GM23338 (cell line): ENCODE data around the gene GDI2. TPM values are rescaled to one million over a fixed set of nuclear protein-coding genes. Genes with fewer than 3 reads are reported as not detected.
"Not testable (repeated sequence)": the region's sequence is repeated elsewhere in the genome, so short reads cannot be mapped to it uniquely, and the experiment has no call there.

Experiments
- ATAC-seq: fragments of 200-7000 bp; cut with Tn5 transposase; 3 replicates; pipeline ENCODE4 v1.9.1; 2020
- DNase-seq: peaks from one replicate; pipeline ENCODE4 v3.0.0-alpha.2; 2015; ENCODE audit warnings: low spot score
- H2AFZ ChIP-seq: fragments of 200-600 bp; sonication (generic); 2 replicates; pipeline ENCODE4 v1.8.0; 2016; ENCODE audit warnings: antibody characterized with exemption, mild to moderate bottlenecking, moderate library complexity
- H3F3A ChIP-seq: fragments of 200-600 bp; sonication (generic); replicated peaks from 2 replicates; pipeline ENCODE4 v1.8.0; 2017; ENCODE audit warnings: antibody characterized with exemption, mixed run types, low read depth
- H3K27ac ChIP-seq: fragments of 200-600 bp; sonication (generic); 2 replicates; pipeline ENCODE4 v1.6.1; 2016; ENCODE audit warnings: low read depth
- H3K27me3 ChIP-seq: fragments of 200-600 bp; sonication (generic); 2 replicates; pipeline ENCODE4 v1.8.0; 2016; ENCODE audit warnings: mild to moderate bottlenecking, mixed run types, moderate library complexity; ENCODE audit not compliant: insufficient read depth
- H3K36me3 ChIP-seq: fragments of 200-600 bp; sonication (generic); 2 replicates; pipeline ENCODE4 v1.8.0; 2016; ENCODE audit warnings: mild to moderate bottlenecking; ENCODE audit not compliant: insufficient read depth
- H3K4me1 ChIP-seq: fragments of 200-600 bp; sonication (generic); 2 replicates; pipeline ENCODE4 v1.8.0; 2016; ENCODE audit warnings: mild to moderate bottlenecking, moderate library complexity; ENCODE audit not compliant: insufficient read depth
- H3K4me2 ChIP-seq: fragments of 200-600 bp; sonication (generic); 2 replicates; pipeline ENCODE4 v1.7.1; 2017; ENCODE audit warnings: mixed run types
- H3K4me3 ChIP-seq: fragments of 200-600 bp; sonication (generic); 2 replicates; pipeline ENCODE4 v1.6.1; 2016; ENCODE audit warnings: mixed run types
- H3K79me2 ChIP-seq: fragments of 200-600 bp; sonication (generic); replicated peaks from 2 replicates; pipeline ENCODE4 v1.8.0; 2017; ENCODE audit warnings: mild to moderate bottlenecking; ENCODE audit not compliant: insufficient read depth
- H3K9me2 ChIP-seq: fragments of 200-600 bp; sonication (generic); 2 replicates; pipeline ENCODE4 v1.8.0; 2017; ENCODE audit not compliant: insufficient read depth
- H4K20me1 ChIP-seq: fragments of 200-600 bp; sonication (generic); replicated peaks from 2 replicates; pipeline ENCODE4 v1.8.0; 2017; ENCODE audit warnings: mild to moderate bottlenecking; ENCODE audit not compliant: insufficient read depth
- H3K27ac Mint-ChIP-seq: 2 replicates; pipeline ENCODE4 v1.8.0; 2020; ENCODE audit warnings: inconsistent platforms, mild to moderate bottlenecking, moderate library complexity, mixed read lengths
- H3K27me3 Mint-ChIP-seq: 3 replicates; pipeline ENCODE4 v1.8.0; 2022; ENCODE audit warnings: low read depth, mild to moderate bottlenecking, moderate library complexity, mixed read lengths, inconsistent platforms; ENCODE audit not compliant: insufficient read depth, poor library complexity
- H3K36me3 Mint-ChIP-seq: 3 replicates; pipeline ENCODE4 v1.8.0; 2021; ENCODE audit warnings: low read depth, mild to moderate bottlenecking, inconsistent platforms, moderate library complexity, mixed read lengths
- H3K4me1 Mint-ChIP-seq: 3 replicates; pipeline ENCODE4 v1.8.0; 2020; ENCODE audit warnings: mild to moderate bottlenecking, inconsistent platforms, mixed read lengths
- H3K4me3 Mint-ChIP-seq: 3 replicates; pipeline ENCODE4 v1.8.0; 2021; ENCODE audit warnings: moderate library complexity, mild to moderate bottlenecking, inconsistent platforms, mixed read lengths
- H3K9me3 Mint-ChIP-seq: 3 replicates; pipeline ENCODE4 v1.8.0; 2020; ENCODE audit warnings: moderate library complexity, mild to moderate bottlenecking, inconsistent platforms, mixed read lengths
- EZH2phosphoT487 ChIP-seq: fragments of 200-600 bp; sonication (generic); IDR thresholded peaks from one replicate; pipeline ENCODE4 v1.8.1; 2018; ENCODE audit warnings: antibody characterized with exemption; ENCODE audit not compliant: unreplicated experiment
- JUNB ChIP-seq: IDR thresholded peaks from one replicate; pipeline ENCODE4 v1.6.1; 2016; ENCODE audit warnings: antibody characterized with exemption; ENCODE audit not compliant: unreplicated experiment
- POLR2AphosphoS5 ChIP-seq: IDR thresholded peaks from 2 replicates; pipeline ENCODE4 v1.6.1; 2016; ENCODE audit warnings: antibody characterized with exemption, low read depth
- ZNF331 ChIP-seq: fragments of 250-450 bp; sonication (Bioruptor Pico); IDR thresholded peaks from 2 replicates; pipeline ENCODE4 v1.5.0; 2020; ENCODE audit warnings: low read depth, mild to moderate bottlenecking, moderate library complexity
- polyA plus RNA-seq: library from polyadenylated mRNA; unstranded; fragments of >200 nt; fragmentation: Nextera tagmentation; extraction: Ambion mirVana; gene quantifications from 2 replicates; pipeline ENCODE4 v1.2.1, GENCODE V29; 2016
- total RNA-seq: library from RNA; depleted of rRNA; stranded (reverse); fragments of >200 nt; shearing (Covaris generic); gene quantifications from 2 replicates; pipeline ENCODE4 v1.2.3, GENCODE V29; 2014
- TF ChIP-seq, protein P1 (sequence below): fragments of 250-450 bp; sonication (Bioruptor Pico); IDR thresholded peaks from 2 replicates; pipeline ENCODE4 v1.5.0; 2020; ENCODE audit warnings: mild to moderate bottlenecking, moderate library complexity

GDI2 gene
- total and polyA plus RNA-seq, 2 experiments from 2014 or later = 269 to 505 TPM

DNA sequence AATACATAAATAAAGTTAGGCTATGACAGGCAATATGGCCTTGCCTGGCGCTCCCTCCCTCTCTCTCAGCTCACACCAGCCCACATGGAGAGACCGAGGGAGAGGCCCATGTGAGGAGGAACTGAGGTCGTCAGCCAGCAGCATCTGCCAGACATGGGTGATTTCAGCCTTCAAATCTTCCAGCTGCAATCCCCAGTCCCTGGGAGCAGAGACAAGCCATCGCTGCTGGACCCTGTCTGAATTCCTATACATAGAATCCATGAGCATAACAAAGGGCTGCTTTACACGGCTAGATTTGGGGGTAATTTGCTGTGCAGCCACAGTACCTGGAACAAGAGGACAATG lies 40.9 kb upstream of the GDI2 start:
- H3K27ac ChIP-seq = no peak overlapping the region
- H3K4me2 ChIP-seq = no peak overlapping the region
- no peaks in the 10 kb centered on the region for H3K4me1 ChIP-seq
- no peak for TF ChIP-seq POLR2AphosphoS5
- TF ChIP-seq, protein P1, sequence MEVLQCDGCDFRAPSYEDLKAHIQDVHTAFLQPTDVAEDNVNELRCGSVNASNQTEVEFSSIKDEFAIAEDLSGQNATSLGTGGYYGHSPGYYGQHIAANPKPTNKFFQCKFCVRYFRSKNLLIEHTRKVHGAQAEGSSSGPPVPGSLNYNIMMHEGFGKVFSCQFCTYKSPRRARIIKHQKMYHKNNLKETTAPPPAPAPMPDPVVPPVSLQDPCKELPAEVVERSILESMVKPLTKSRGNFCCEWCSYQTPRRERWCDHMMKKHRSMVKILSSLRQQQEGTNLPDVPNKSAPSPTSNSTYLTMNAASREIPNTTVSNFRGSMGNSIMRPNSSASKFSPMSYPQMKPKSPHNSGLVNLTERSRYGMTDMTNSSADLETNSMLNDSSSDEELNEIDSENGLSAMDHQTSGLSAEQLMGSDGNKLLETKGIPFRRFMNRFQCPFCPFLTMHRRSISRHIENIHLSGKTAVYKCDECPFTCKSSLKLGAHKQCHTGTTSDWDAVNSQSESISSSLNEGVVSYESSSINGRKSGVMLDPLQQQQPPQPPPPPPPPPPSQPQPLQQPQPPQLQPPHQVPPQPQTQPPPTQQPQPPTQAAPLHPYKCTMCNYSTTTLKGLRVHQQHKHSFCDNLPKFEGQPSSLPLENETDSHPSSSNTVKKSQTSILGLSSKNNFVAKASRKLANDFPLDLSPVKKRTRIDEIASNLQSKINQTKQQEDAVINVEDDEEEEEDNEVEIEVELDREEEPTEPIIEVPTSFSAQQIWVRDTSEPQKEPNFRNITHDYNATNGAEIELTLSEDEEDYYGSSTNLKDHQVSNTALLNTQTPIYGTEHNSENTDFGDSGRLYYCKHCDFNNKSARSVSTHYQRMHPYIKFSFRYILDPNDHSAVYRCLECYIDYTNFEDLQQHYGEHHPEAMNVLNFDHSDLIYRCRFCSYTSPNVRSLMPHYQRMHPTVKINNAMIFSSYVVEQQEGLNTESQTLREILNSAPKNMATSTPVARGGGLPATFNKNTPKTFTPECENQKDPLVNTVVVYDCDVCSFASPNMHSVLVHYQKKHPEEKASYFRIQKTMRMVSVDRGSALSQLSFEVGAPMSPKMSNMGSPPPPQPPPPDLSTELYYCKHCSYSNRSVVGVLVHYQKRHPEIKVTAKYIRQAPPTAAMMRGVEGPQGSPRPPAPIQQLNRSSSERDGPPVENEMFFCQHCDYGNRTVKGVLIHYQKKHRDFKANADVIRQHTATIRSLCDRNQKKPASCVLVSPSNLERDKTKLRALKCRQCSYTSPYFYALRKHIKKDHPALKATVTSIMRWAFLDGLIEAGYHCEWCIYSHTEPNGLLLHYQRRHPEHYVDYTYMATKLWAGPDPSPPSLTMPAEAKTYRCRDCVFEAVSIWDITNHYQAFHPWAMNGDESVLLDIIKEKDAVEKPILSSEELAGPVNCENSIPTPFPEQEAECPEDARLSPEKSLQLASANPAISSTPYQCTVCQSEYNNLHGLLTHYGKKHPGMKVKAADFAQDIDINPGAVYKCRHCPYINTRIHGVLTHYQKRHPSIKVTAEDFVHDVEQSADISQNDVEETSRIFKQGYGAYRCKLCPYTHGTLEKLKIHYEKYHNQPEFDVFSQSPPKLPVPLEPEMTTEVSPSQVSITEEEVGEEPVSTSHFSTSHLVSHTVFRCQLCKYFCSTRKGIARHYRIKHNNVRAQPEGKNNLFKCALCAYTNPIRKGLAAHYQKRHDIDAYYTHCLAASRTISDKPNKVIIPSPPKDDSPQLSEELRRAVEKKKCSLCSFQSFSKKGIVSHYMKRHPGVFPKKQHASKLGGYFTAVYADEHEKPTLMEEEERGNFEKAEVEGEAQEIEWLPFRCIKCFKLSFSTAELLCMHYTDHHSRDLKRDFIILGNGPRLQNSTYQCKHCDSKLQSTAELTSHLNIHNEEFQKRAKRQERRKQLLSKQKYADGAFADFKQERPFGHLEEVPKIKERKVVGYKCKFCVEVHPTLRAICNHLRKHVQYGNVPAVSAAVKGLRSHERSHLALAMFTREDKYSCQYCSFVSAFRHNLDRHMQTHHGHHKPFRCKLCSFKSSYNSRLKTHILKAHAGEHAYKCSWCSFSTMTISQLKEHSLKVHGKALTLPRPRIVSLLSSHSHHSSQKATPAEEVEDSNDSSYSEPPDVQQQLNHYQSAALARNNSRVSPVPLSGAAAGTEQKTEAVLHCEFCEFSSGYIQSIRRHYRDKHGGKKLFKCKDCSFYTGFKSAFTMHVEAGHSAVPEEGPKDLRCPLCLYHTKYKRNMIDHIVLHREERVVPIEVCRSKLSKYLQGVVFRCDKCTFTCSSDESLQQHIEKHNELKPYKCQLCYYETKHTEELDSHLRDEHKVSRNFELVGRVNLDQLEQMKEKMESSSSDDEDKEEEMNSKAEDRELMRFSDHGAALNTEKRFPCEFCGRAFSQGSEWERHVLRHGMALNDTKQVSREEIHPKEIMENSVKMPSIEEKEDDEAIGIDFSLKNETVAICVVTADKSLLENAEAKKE (CRISPR knock-in tag) = no peak
- TF ChIP-seq EZH2phosphoT487 = no peak
- no peak for TF ChIP-seq ZNF331 (CRISPR knock-in tag)
- no peak for TF ChIP-seq JUNB
- DNase-seq = no peak
- H3K27me3 ChIP-seq = no peaks in the 10 kb centered on the region
- H3K36me3 ChIP-seq = no peaks in the 10 kb centered on the region
- no peaks in the 10 kb centered on the region for H4K20me1 ChIP-seq
- Mint-ChIP-seq H3K27me3 (peaks cover 9% of the 10 kb centered on the region), H3K4me1 (peaks cover 4% of the 10 kb centered on the region; the same call in 2 of the 3 replicates), H3K36me3 (no peaks in the 10 kb centered on the region; the same call in 2 of the 3 replicates), H3K9me3 (peaks cover 3% of the 10 kb centered on the region; the same call in 2 of the 3 replicates), H3K4me3 (no peak overlapping the region), H3K27ac (no peak overlapping the region)
- no peaks in the 10 kb centered on the region for H3K9me2 ChIP-seq
- H2AFZ ChIP-seq = no peak overlapping the region
- H3F3A ChIP-seq = no peaks in the 10 kb centered on the region
- no peak overlapping the region for H3K4me3 ChIP-seq
- H3K79me2 ChIP-seq = no peaks in the 10 kb centered on the region
- no peak for ATAC-seq

DNA sequence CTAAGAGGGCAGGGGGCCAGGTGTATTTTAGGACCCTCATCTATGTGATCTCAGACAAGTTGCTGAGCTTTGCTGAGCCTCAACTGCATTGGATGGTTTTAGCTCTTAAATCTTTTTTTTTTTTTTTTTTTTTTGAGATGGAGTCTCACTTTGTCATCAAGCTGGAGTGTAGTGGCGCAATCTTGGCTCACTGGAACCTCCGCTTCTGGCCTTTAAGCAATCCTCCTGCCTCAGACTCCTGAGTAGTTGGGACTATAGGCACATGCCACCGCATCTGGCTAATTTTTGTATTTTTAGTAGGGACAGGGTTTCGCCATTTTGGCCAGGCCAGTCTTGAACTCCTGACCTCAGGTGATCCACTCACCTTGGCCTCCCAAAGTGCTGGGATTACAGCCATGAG lies 33.4 kb upstream of the GDI2 start:
- not testable (repeated sequence) for H3K27ac Mint-ChIP-seq, ATAC-seq, H3K4me3 Mint-ChIP-seq, H3K27ac ChIP-seq, H3K4me3 ChIP-seq, H3K36me3 Mint-ChIP-seq, H3K4me2 ChIP-seq, H3K79me2 ChIP-seq, H3K4me1 Mint-ChIP-seq, H3K9me2 ChIP-seq, H3K36me3 ChIP-seq, H4K20me1 ChIP-seq, H3K4me1 ChIP-seq, H3K27me3 ChIP-seq, H3K27me3 Mint-ChIP-seq, H3F3A ChIP-seq, DNase-seq, H3K9me3 Mint-ChIP-seq
- peak overlapping the region; percentile 78 for H2AFZ ChIP-seq
